LNCaP clone FGC (cell line): Measurements from ENCODE around the gene FLOT1.
"Not testable (repeated sequence)": the region's sequence is repeated elsewhere in the genome, so short reads cannot be mapped to it uniquely, and the experiment has no call there.

ENCODE experiments used
- DNase-seq: peaks from one replicate; pipeline ENCODE4 v3.0.0-alpha.2; 2011; ENCODE audit warnings: low read depth
- H3K4me3 ChIP-seq: 2 replicates; pipeline ENCODE4 v1.5.1; 2011; ENCODE audit warnings: mild to moderate bottlenecking, low read depth, low read length, control low read depth
- CTCF ChIP-seq: IDR thresholded peaks from 2 replicates; pipeline ENCODE4 v1.5.1; 2012; ENCODE audit warnings: mild to moderate bottlenecking; ENCODE audit not compliant: control insufficient read depth, insufficient read depth; ENCODE audit errors: extremely low read depth

Gene FLOT1

GRCh38 chr6:30719791-30720737 is 22.4 kb downstream of the FLOT1 start, which contains the start of gene TUBB:
TUBB (plus strand) TSS chr6:30720352; CDS start chr6:30720507, 155 bp downstream.
- DNase-seq = peak; percentile 92
- no peak for TF ChIP-seq CTCF

GRCh38 chr6:30719356-30719755 is 23.1 kb downstream of the FLOT1 start:
- no peak for TF ChIP-seq CTCF
- no peak for DNase-seq
- peak overlapping the region; percentile 97 for H3K4me3 ChIP-seq

More at GRCh38 chr6:30719791-30720737, 22.4 kb downstream of the FLOT1 start, which contains the start of gene TUBB:
- H3K4me3 ChIP-seq = peak within 1 kb of the TSS; percentile 97

- DNase-seq = not testable (repeated sequence)
- peak overlapping the region; percentile 52 for H3K4me3 ChIP-seq
These were observed 24.4 kb downstream of the FLOT1 start for GRCh38 chr6:30717845-30718720.

GRCh38 chr6:30717129-30717844 is 25.2 kb downstream of the FLOT1 start, which contains the start of gene MDC1:
MDC1 (minus strand) TSS chr6:30717281; CDS start chr6:30715175, 2,106 bp downstream.
- DNase-seq = peak; percentile 100
- TF ChIP-seq CTCF = 0 out of 2 replicates have a peak, but pooled peaks have one; percentile 2
- peak within 1 kb of the TSS; percentile 64 for H3K4me3 ChIP-seq

- no peak for DNase-seq
- no peak for TF ChIP-seq CTCF
- H3K4me3 ChIP-seq = peak overlapping the region; percentile 64
These were observed 25.7 kb downstream of the FLOT1 start for GRCh38 chr6:30716879-30717128.

- TF ChIP-seq CTCF = no peak
- H3K4me3 ChIP-seq = no peak overlapping the region
- DNase-seq = no peak
These were observed 28.2 kb downstream of the FLOT1 start for GRCh38 chr6:30714263-30714662.
